H9 (cell line): ENCODE measurements around the gene ATP1A3. TPM values are rescaled to one million over a fixed set of nuclear protein-coding genes. Genes with fewer than 3 reads are reported as not detected.

Experiments used
- DNase-seq: peaks from one replicate; pipeline ENCODE4 v3.0.0-alpha.2; 2017
- H2AFZ ChIP-seq: one replicate; pipeline ENCODE4 v1.6.1; 2013; ENCODE audit warnings: mild to moderate bottlenecking, low read length, control low read depth, moderate library complexity
- H2AK5ac ChIP-seq: 2 replicates; pipeline ENCODE4 v1.6.1; 2013; ENCODE audit warnings: low read length, control low read depth, mixed read lengths; ENCODE audit not compliant: insufficient read length
- H2BK120ac ChIP-seq: one replicate; pipeline ENCODE4 v1.6.1; 2013; ENCODE audit warnings: low read depth, mild to moderate bottlenecking, low read length, control low read depth, inconsistent platforms; ENCODE audit not compliant: poor library complexity, severe bottlenecking
- H2BK12ac ChIP-seq: 2 replicates; pipeline ENCODE4 v1.6.1; 2013; ENCODE audit warnings: low read length, control low read depth, mixed read lengths, low read depth; ENCODE audit not compliant: insufficient read length
- H2BK15ac ChIP-seq: 2 replicates; pipeline ENCODE4 v1.6.1; 2013; ENCODE audit warnings: low read depth, low read length, control low read depth
- H2BK20ac ChIP-seq: one replicate; pipeline ENCODE4 v1.6.1; 2013; ENCODE audit warnings: low read depth, mild to moderate bottlenecking, low read length, control low read depth, inconsistent platforms; ENCODE audit not compliant: poor library complexity, severe bottlenecking
- H2BK5ac ChIP-seq: 2 replicates; pipeline ENCODE4 v1.6.1; 2013; ENCODE audit warnings: low read length, control low read depth, mixed read lengths; ENCODE audit not compliant: insufficient read length
- H3K14ac ChIP-seq: 2 replicates; pipeline ENCODE4 v1.6.1; 2013; ENCODE audit warnings: low read length, control low read depth; ENCODE audit not compliant: insufficient read depth
- H3K18ac ChIP-seq: 2 replicates; pipeline ENCODE4 v1.6.1; 2013; ENCODE audit warnings: low read depth, mild to moderate bottlenecking, mixed read lengths, low read length, control low read depth; ENCODE audit not compliant: insufficient read length
- H3K23ac ChIP-seq: 2 replicates; pipeline ENCODE4 v1.6.1; 2013; ENCODE audit warnings: low read length, control low read depth, mixed read lengths, low read depth; ENCODE audit not compliant: insufficient read length
- H3K23me2 ChIP-seq: 2 replicates; pipeline ENCODE4 v1.6.1; 2013; ENCODE audit warnings: low read depth, mild to moderate bottlenecking, mixed read lengths, low read length, control low read depth; ENCODE audit not compliant: insufficient read length, poor library complexity, severe bottlenecking
- H3K27ac ChIP-seq: 2 replicates; pipeline ENCODE4 v1.5.1; 2013; ENCODE audit warnings: low read length, control low read depth, mixed read lengths, low read depth; ENCODE audit not compliant: insufficient read length
- H3K27me3 ChIP-seq: 2 replicates; pipeline ENCODE4 v1.6.1; 2013; ENCODE audit warnings: low read length, control low read depth, inconsistent platforms; ENCODE audit not compliant: insufficient read depth
- H3K4ac ChIP-seq: 2 replicates; pipeline ENCODE4 v1.6.1; 2013; ENCODE audit warnings: low read depth, mild to moderate bottlenecking, control low read depth, inconsistent platforms, low read length, moderate library complexity
- H3K4me1 ChIP-seq: 2 replicates; pipeline ENCODE4 v1.6.1; 2013; ENCODE audit warnings: low read length, control low read depth, inconsistent platforms; ENCODE audit not compliant: insufficient read depth
- H3K4me2 ChIP-seq: 2 replicates; pipeline ENCODE4 v1.6.1; 2013; ENCODE audit warnings: low read length, control low read depth, mixed read lengths; ENCODE audit not compliant: insufficient read length, insufficient read depth
- H3K56ac ChIP-seq: 2 replicates; pipeline ENCODE4 v1.6.1; 2013; ENCODE audit warnings: low read depth, mild to moderate bottlenecking, mixed read lengths, low read length, control low read depth; ENCODE audit not compliant: insufficient read length
- H3K79me1 ChIP-seq: 2 replicates; pipeline ENCODE4 v1.6.1; 2013; ENCODE audit warnings: low read depth, mild to moderate bottlenecking, moderate library complexity, low read length, control low read depth, inconsistent platforms; ENCODE audit not compliant: insufficient read depth, poor library complexity, severe bottlenecking
- H3K79me2 ChIP-seq: 2 replicates; pipeline ENCODE4 v1.6.1; 2013; ENCODE audit warnings: low read length, control low read depth, inconsistent platforms; ENCODE audit not compliant: insufficient read depth
- H3K9ac ChIP-seq: 2 replicates; pipeline ENCODE4 v1.6.1; 2013; ENCODE audit warnings: low read length, control low read depth, mixed read lengths; ENCODE audit not compliant: insufficient read length; ENCODE audit errors: extremely low read depth
- H3K9me3 ChIP-seq: one replicate; pipeline ENCODE4 v1.6.1; 2013; ENCODE audit warnings: low read depth, low read length, inconsistent platforms; ENCODE audit not compliant: control insufficient read depth
- H3T11ph ChIP-seq: one replicate; pipeline ENCODE4 v1.6.1; 2013; ENCODE audit warnings: mild to moderate bottlenecking, low read length, control low read depth, inconsistent platforms
- H4K20me1 ChIP-seq: one replicate; pipeline ENCODE4 v1.6.1; 2013; ENCODE audit not compliant: control insufficient read depth, insufficient read length, insufficient read depth
- H4K5ac ChIP-seq: 2 replicates; pipeline ENCODE4 v1.6.1; 2013; ENCODE audit warnings: low read depth, mild to moderate bottlenecking, mixed read lengths, low read length, control low read depth; ENCODE audit not compliant: insufficient read length
- H4K8ac ChIP-seq: replicated peaks from 2 replicates; pipeline ENCODE4 v1.6.1; 2013; ENCODE audit warnings: low read length, control low read depth, mixed read lengths, low read depth; ENCODE audit not compliant: insufficient read length
- H4K91ac ChIP-seq: 2 replicates; pipeline ENCODE4 v1.6.1; 2013; ENCODE audit warnings: low read depth, mild to moderate bottlenecking, moderate library complexity, mixed read lengths, low read length, control low read depth; ENCODE audit not compliant: insufficient read length
- H3K27ac Mint-ChIP-seq, 3 experiments: 2 replicates in 2 of 3; 3 replicates in 1 of 3; pipeline ENCODE4 v1.8.0; 2020 to 2021; ENCODE audit warnings: mixed read lengths in 3 of 3, mild to moderate bottlenecking in 1 of 3, moderate library complexity in 1 of 3
- H3K27me3 Mint-ChIP-seq: 2 replicates; pipeline ENCODE4 v1.8.0; 2021; ENCODE audit warnings: low read depth, mild to moderate bottlenecking, moderate library complexity, mixed read lengths
- H3K36me3 Mint-ChIP-seq, 3 experiments: 2 replicates in 2 of 3; 3 replicates in 1 of 3; pipeline ENCODE4 v1.8.0; 2020 to 2021; ENCODE audit warnings: low read depth in 3 of 3, mixed read lengths in 3 of 3; ENCODE audit not compliant: insufficient read depth in 1 of 3
- H3K4me1 Mint-ChIP-seq, 2 experiments: 2 replicates each; pipeline ENCODE4 v1.8.0; 2020; ENCODE audit warnings: mixed read lengths in 2 of 2
- H3K4me3 Mint-ChIP-seq, 2 experiments: 2 replicates in 1 of 2; 3 replicates in 1 of 2; pipeline ENCODE4 v1.8.0; 2020 to 2021; ENCODE audit warnings: mild to moderate bottlenecking in 2 of 2, mixed read lengths in 2 of 2, moderate library complexity in 1 of 2
- H3K9me3 Mint-ChIP-seq, 2 experiments: 2 replicates in 1 of 2; 3 replicates in 1 of 2; pipeline ENCODE4 v1.8.0; 2020; ENCODE audit warnings: mild to moderate bottlenecking in 2 of 2, mixed read lengths in 2 of 2, moderate library complexity in 1 of 2
- CTCF ChIP-seq: fragments of 200-600 bp; sonication (generic); conservative IDR thresholded peaks from 3 replicates; pipeline ENCODE4 v1.8.0; 2021; ENCODE audit warnings: antibody characterized with exemption, mild to moderate bottlenecking
- WGBS: extraction: QIAGEN DNeasy Blood & Tissue Kit; methylation state at CpG from one replicate; pipeline ENCODE4 v1.1.7; 2013; ENCODE audit warnings: missing lambda C conversion rate, low lambda C conversion rate, mixed read lengths; ENCODE audit not compliant: insufficient read length; ENCODE audit errors: extremely low coverage; 5-methylcytosine and 5-hydroxymethylcytosine counted together
- total RNA-seq: library from RNA; stranded (reverse); gene quantifications from 2 replicates; pipeline ENCODE4 v1.2.1, GENCODE V29; 2021

Gene ATP1A3
- total RNA-seq, 1 experiment from 2014 or later = 11.6 TPM

DNA sequence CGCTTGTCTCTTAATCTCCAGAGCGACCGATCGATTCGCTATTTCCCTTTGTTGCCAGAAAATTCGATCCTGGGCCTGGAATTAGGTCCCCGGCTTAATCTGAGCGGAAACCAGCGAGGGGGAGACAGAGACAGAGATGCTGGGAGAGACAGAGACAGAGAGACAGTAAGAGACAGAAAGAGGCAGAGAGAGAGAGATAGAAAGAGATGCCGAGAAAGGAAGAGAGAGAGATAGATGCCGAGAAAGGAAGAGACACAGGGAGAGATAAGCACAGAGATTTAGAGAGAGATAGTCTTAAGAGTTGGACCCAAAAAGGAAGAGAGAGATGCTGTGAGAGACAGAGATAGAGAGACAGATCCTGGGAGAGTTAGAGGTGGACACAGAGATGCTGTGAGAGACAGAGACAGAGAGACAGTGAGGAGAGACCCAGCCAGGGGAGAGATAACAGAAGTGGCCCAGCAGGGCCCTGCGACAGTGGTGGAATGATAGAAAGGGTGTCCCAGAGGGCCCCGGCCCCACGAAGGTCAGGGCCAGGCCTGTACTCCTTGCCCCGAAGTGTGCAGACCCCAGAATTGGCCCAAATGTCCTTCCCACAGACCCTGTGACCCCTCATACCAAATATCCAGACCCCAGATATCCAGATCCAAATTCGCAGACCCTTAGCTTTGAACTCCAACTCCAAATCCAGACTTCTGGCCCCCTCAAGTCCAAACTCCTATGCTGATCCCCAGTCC is 67.1 kb downstream of the ATP1A3 start:
- Mint-ChIP-seq H3K4me3 (no peak overlapping the region), H3K36me3 (no peaks in the 10 kb centered on the region), H3K4me1 (peaks cover 16 to 35% of the 10 kb centered on the region in 2 experiments), H3K27me3 (peaks cover 15% of the 10 kb centered on the region), H3K27ac (no peak overlapping the region), H3K9me3 (peaks cover 0 to 3% of the 10 kb centered on the region in 2 experiments; a peak in 4 of 5 replicates)
- Histone ChIP-seq H4K91ac (no peak overlapping the region), H3K18ac (no peak overlapping the region), H3K14ac (no peak overlapping the region), H3K4me2 (no peak overlapping the region), H3K27me3 (peaks cover 91% of the 10 kb centered on the region), H3K9me3 (no peaks in the 10 kb centered on the region), H2AFZ (no peak overlapping the region), H4K20me1 (no peaks in the 10 kb centered on the region), H3K23ac (no peak overlapping the region), H3K23me2 (peaks cover 2% of the 10 kb centered on the region), H3K56ac (no peak overlapping the region), H3K9ac (no peak overlapping the region), H2BK12ac (no peak overlapping the region), H3K79me1 (no peaks in the 10 kb centered on the region), H2BK20ac (no peak overlapping the region), H2BK120ac (no peak overlapping the region), H4K8ac (no peak overlapping the region), H3K4ac (no peak overlapping the region), H4K5ac (no peak overlapping the region), H3K4me1 (peaks cover 5% of the 10 kb centered on the region; the same call in 1 of the 2 replicates), H3K27ac (no peak overlapping the region), H3K79me2 (no peaks in the 10 kb centered on the region), H2BK15ac (no peak overlapping the region), H2BK5ac (no peak overlapping the region), H2AK5ac (no peak overlapping the region), H3T11ph (no peak overlapping the region)
- TF ChIP-seq CTCF = no peak
- no peak for DNase-seq
- WGBS = no CpG with 5 or more reads among the region's 16 CpGs
